Stimulated activated CD4-positive, alpha-beta T cell treated with anti-CD3 and anti-CD28 coated beads, Interleukin-15, amount 100 ng/mL, for 24 hours (primary cell): ENCODE data around the gene PPIP5K2.

Experiments used
- DNase-seq: peaks from one replicate; pipeline ENCODE4 v3.0.0-alpha.2; 2020

PPIP5K2 gene

DNA sequence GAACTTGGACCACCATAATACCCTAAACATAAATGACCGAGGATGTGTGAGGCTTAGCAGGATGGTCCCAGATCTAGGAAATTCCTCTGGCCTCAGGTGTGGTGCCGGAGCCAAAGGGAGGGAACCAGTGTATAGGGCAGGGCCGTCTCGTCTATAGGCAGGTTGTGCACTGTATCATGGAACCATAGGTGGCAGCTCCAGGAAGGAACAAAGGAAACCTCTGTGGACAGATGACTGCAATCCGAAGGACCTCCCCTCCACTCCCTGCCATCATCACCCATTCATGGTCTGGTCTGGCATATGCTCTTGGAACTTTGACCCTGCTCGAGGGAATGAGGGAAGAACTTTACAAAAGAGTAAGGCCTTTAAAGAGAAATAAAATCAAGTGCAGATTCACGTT, 135.6 kb downstream of the PPIP5K2 start:
- no peak for DNase-seq

DNA sequence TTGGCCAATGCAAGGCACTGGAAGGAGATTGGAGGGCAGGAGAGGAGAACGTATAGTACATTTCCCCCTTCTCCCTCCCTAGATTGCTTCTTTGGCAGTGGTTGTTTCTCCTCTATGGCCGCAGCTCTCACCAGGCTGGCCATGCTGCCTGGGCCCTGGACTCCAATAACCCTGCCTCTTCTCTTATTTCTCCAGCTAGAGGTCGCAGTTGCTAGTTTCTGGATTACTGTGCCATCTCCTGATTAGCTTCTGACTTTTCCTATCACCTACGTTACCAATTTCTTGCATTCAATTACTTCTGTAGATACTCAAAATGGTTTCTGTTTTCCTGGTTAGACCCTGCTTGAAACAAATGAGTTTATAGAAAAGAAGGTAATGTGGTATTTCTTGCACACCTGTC, 136.1 kb downstream of the PPIP5K2 start:
- DNase-seq, result no peak

DNA sequence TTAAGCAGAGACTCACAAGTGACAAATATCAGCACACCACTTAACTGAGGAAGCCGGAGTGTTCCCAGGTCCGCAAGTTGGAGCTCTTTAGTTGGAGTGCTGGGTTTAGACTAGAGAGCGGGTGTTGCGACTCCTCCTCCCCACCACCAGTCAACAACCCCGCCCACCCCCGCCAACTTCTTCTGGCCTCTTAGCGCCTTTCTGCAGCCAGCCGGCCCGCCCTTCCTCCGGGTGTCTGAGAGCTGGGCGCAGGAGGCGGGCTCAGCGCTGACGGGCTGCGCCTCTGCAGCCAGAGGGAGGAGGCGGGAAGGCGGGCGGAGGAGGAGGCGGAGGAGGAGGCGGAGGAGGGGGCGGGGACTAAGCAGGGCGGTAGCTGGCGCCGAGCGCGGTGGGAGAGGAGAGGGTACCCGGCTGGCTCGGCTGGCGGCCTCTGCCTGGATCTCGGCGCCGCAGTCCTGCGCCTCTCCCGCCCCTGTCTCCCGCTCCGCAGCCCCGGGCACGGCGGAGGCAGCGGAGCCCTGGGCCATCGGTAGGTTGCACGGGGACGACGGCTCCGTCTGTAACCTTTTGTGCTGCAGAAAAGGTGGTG, 138.4 kb downstream of the PPIP5K2 start, which contains the start of gene MACIR:
Gene MACIR, plus strand, starts transcription at position 396 of the 589 bp plus-strand sequence. CDS start 17,157 bp downstream, outside the sequence.
- DNase-seq, result peak; percentile 96

DNA sequence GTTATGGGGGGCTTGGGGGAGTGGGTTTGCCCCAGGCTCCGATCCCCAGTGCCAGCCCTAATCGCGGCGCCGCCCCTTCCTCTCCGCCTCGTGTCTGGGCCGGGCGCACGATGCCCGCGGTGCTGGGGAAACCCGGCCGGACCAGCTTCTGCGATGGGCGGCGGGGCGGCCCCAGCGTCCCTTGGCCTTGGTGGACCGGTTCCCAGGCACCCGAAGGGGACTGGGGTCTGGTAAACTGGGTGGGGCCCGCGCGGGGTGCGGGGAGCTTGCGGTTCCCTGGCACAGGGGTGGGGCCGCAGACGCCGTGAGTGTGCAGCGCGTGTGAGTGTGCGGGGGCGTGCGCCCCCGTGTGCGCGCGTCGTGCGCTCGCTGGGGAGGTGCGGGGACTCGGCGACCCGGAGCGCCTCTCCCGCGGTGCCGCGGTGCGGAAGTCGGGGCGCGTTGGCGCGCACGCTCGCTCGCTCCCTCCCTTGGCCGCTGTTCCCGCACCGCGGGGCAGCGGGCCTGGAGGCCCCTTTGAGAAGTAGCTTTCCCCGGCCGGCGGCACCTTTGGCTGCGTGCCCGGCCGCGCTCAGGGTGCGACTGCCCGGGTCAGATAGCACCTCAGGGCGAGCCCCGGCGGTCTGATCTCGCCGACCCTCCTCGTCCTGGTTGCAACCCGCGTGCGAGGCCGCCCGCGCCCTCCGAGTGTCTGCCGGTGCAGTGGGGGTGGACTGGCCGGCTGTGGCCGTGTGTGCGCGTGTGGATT, 139.0 kb downstream of the PPIP5K2 start:
- DNase-seq, result peak; percentile 71

DNA sequence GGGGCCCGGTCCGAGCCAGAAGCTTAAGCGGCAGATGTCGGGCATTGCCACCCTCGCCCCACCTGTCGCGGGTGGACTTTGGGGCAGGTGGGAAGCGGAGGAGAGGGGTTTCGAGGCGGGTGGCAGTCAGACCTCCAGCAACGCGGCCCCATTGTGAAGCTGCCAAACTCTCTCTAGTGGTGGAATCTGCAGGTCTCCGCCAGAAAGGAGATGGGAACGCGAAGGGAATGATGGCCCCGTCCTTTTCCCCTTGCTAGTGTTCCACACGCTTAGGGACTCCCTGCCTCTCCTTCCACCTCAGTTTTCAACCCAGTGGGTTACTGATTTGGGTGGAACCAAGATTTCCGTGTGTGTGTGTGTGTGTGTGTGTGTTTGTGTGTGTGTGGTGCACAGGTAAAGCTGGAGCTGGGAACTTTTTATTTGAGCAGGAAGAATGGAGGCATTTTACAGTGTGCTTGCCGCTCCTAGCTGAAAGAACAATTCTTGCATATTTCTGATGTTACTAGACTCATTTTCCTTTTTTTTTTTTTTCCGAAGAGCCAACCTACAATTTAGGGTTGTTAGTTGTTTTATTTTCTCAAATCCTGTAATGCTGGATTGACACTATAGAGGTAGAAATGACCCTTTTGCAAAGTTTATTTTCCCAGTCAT, 139.7 kb downstream of the PPIP5K2 start:
- no peak for DNase-seq

DNA sequence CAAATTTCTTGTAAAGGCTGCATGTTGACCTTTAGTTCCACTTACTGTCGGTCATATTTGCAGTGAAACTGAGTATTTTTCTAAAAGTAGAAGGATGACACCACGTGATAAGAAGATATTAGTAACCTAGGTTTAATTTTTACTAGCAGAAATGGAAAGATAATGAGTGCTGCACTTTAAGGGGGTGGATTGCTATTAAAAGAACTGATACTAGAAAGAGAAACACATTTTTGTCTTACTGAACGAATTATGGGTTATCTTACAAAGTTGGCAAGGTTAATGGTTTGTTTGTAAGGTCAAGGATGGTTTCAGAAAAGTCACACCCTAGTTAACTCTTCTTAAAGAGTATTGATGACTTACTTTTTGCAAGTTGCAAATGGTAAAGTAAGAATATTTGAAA, 140.8 kb downstream of the PPIP5K2 start:
- DNase-seq, result no peak
